Endothelial cell of umbilical vein (primary cell): ENCODE data around the gene RPL6. TPM values are rescaled to one million over a fixed set of nuclear protein-coding genes. Genes with fewer than 3 reads are reported as not detected.

Source experiments
- Bru-seq: library from RNA; stranded (reverse); fragments of 400-500 nt; gene quantifications from one replicate; lab custom pipeline; 2021; lab: Mats Ljungman, UMichigan
- BruChase-seq, 2 experiments: library from RNA; stranded (reverse); fragments of 400-500 nt; gene quantifications; one replicate each; lab custom pipeline; 2021; lab: Mats Ljungman, UMichigan
- BruUV-seq: library from RNA; stranded (reverse); fragments of 400-500 nt; replicated peaks from 2 replicates; lab custom pipeline; 2021; lab: Mats Ljungman, UMichigan
- CTCF ChIA-PET: fragments of 300-600, 350-600 bp; sonication (Branson Sonifier 250); formaldehyde crosslinking; loops from one replicate; lab custom pipeline; 2021; ENCODE audit warnings: antibody characterized with exemption, inconsistent platforms; lab: Charles Lee
- POLR2A ChIA-PET: fragments of 300-600, 350-600 bp; sonication (Branson Sonifier 250); formaldehyde crosslinking; loops from one replicate; lab custom pipeline; 2021; ENCODE audit warnings: antibody characterized with exemption, inconsistent platforms; lab: Charles Lee
- DNase-seq: peaks from one replicate; pipeline ENCODE4 v3.0.0-alpha.2; 2011; ENCODE audit warnings: low read depth, low spot score
- FAIRE-seq: peaks from 2 replicates; lab custom pipeline; 2011; peaks lifted over from hg19 to GRCh38; lab: Jason Lieb, UNC
- H2AFZ ChIP-seq: 2 replicates; pipeline ENCODE4 v1.6.0; 2012; ENCODE audit warnings: low read depth, low read length, control low read depth, inconsistent platforms
- H3K27ac ChIP-seq: 2 replicates; pipeline ENCODE4 v1.5.1; 2011; ENCODE audit warnings: low read depth, mild to moderate bottlenecking, control low read depth, low read length, moderate library complexity; ENCODE audit not compliant: insufficient read depth
- H3K27me3 ChIP-seq, 2 experiments: 2 replicates each; pipeline versions ENCODE4 v1.6.0 to v1.6.1; 2011; ENCODE audit warnings: low read length in 2 of 2, mixed read lengths in 1 of 2; ENCODE audit not compliant: control insufficient read depth in 2 of 2, insufficient read depth in 2 of 2
- H3K36me3 ChIP-seq, 2 experiments: 2 replicates in 1 of 2; 3 replicates in 1 of 2; pipeline ENCODE4 v1.5.1; 2011; ENCODE audit warnings: low read length in 2 of 2, mild to moderate bottlenecking in 1 of 2, moderate library complexity in 1 of 2; ENCODE audit not compliant: control insufficient read depth in 2 of 2, insufficient read depth in 2 of 2; ENCODE audit errors: extremely low read depth in 1 of 2
- H3K4me1 ChIP-seq: 3 replicates; pipeline ENCODE4 v1.5.1; 2011; ENCODE audit warnings: mild to moderate bottlenecking, low read length; ENCODE audit not compliant: control insufficient read depth, insufficient read depth; ENCODE audit errors: extremely low read depth
- H3K4me2 ChIP-seq: 2 replicates; pipeline ENCODE4 v1.6.1; 2011; ENCODE audit warnings: low read length, control low read depth, mixed read lengths; ENCODE audit not compliant: insufficient read depth
- H3K4me3 ChIP-seq, 3 experiments: fragments of 200-600 bp in 1 of 3; sonication (generic), shearing (Covaris generic) in 1 of 3; replicated peaks in 1 of 3; 2 replicates each; pipeline ENCODE4 v1.5.1; 2011 to 2016; ENCODE audit warnings: control low read depth in 3 of 3, low read length in 3 of 3, mild to moderate bottlenecking in 2 of 3, inconsistent platforms in 1 of 3, low read depth in 1 of 3, moderate library complexity in 1 of 3; ENCODE audit not compliant: insufficient read depth in 1 of 3
- H3K79me2 ChIP-seq: 2 replicates; pipeline ENCODE4 v1.6.0; 2012; ENCODE audit warnings: low read length, inconsistent platforms; ENCODE audit not compliant: control insufficient read depth, insufficient read depth
- H3K9ac ChIP-seq: replicated peaks from 2 replicates; pipeline ENCODE3; 2011; ENCODE audit warnings: low read length, control low read depth; ENCODE audit not compliant: insufficient read depth; ENCODE audit errors: extremely low read depth
- H3K9me1 ChIP-seq: replicated peaks from 3 replicates; pipeline ENCODE4 v1.6.0; 2011; ENCODE audit warnings: mild to moderate bottlenecking, low read length; ENCODE audit not compliant: control insufficient read depth, insufficient read depth; ENCODE audit errors: extremely low read depth
- H3K9me3 ChIP-seq: replicated peaks from 2 replicates; pipeline ENCODE4 v1.5.1; 2012; ENCODE audit warnings: low read length, inconsistent platforms; ENCODE audit not compliant: control insufficient read depth, insufficient read depth
- H4K20me1 ChIP-seq: replicated peaks from 2 replicates; pipeline ENCODE3; 2011; ENCODE audit warnings: mild to moderate bottlenecking, low read length; ENCODE audit not compliant: control insufficient read depth, insufficient read depth; ENCODE audit errors: extremely low read depth
- EZH2 ChIP-seq: IDR thresholded peaks from 2 replicates; pipeline ENCODE4 v1.6.1; 2012; ENCODE audit warnings: borderline replicate concordance, low read depth, mild to moderate bottlenecking, moderate library complexity, low read length, inconsistent platforms; ENCODE audit not compliant: severe bottlenecking
- FOS ChIP-seq: IDR thresholded peaks from 2 replicates; pipeline ENCODE4 v1.6.1; 2011; ENCODE audit warnings: mild to moderate bottlenecking, low read length, moderate library complexity, borderline replicate concordance; ENCODE audit not compliant: insufficient read depth
- GATA2 ChIP-seq: IDR thresholded peaks from 2 replicates; pipeline ENCODE4 v1.7.0; 2011; ENCODE audit warnings: low read depth, mild to moderate bottlenecking, moderate library complexity, mixed read lengths, low read length; ENCODE audit not compliant: insufficient read length, insufficient read depth
- JUN ChIP-seq: IDR thresholded peaks from 2 replicates; pipeline ENCODE4 v1.6.1; 2011; ENCODE audit warnings: borderline replicate concordance, low read depth; ENCODE audit not compliant: insufficient read length, insufficient read depth
- MYC ChIP-seq: IDR thresholded peaks from one replicate; pipeline ENCODE4 v1.6.1; 2011; ENCODE audit warnings: mild to moderate bottlenecking, low read depth, low read length
- POLR2A ChIP-seq: IDR thresholded peaks from 2 replicates; pipeline ENCODE4 v1.6.1; 2012; ENCODE audit warnings: low read depth, mild to moderate bottlenecking, control low read depth, low read length
- POLR2AphosphoS5 ChIP-seq: IDR thresholded peaks from 2 replicates; pipeline ENCODE4 v1.6.1; 2012; ENCODE audit warnings: low read depth, mild to moderate bottlenecking, control low read depth, low read length, moderate library complexity; ENCODE audit not compliant: insufficient read depth
- dilution Hi-C: fragments of 300-500 bp; cut with MboI; formaldehyde crosslinking; loops from one replicate; pipeline ENCODE4 v1.15.0; 2019; ENCODE audit warnings: low sequenced_read_pairs; ENCODE audit not compliant: extremely low pct_ligation_motif_present
- intact Hi-C: fragments of 100-400 bp; cut with micrococcal nuclease; formaldehyde crosslinking; loops from one replicate; pipeline ENCODE4 v1.10.0; 2022
- long read RNA-seq: library from polyadenylated mRNA; stranded (forward); transcript quantifications from one replicate; pipeline ENCODE4 v2.0.0, GENCODE V29; 2021
- polyA minus RNA-seq, 3 experiments: library from RNA; depleted of rRNA, polyadenylated mRNA; stranded (reverse); fragments of >200 nt; gene quantifications; 1 replicate in 1 of 3; 2 replicates in 2 of 3; pipeline ENCODE4 v1.2.3, GENCODE V29; 2011
- polyA plus RNA-seq, 4 experiments: library from polyadenylated mRNA; depleted of rRNA in 3 of 4; stranded (reverse) in 3 of 4; unstranded in 1 of 4; fragments of >200 nt; gene quantifications; 2 replicates each; pipeline versions ENCODE4 v1.2.1 to v1.2.3, GENCODE V29; 2011 to 2012; ENCODE audit warnings: missing spikeins in 1 of 4
- total RNA-seq: library from RNA; stranded (reverse); gene quantifications from 2 replicates; pipeline ENCODE4 v1.2.3, GENCODE V29; 2021
- TF ChIP-seq, protein P1 (sequence below), 2 donors: IDR thresholded peaks; 1 replicate in 1 of 2; 2 replicates in 1 of 2; pipeline ENCODE4 v1.5.1; 2011; ENCODE audit warnings: low read length in 2 of 2, mild to moderate bottlenecking in 2 of 2, moderate library complexity in 2 of 2, control low read depth in 1 of 2, inconsistent platforms in 1 of 2, low read depth in 1 of 2; ENCODE audit not compliant: insufficient read depth in 1 of 2; ENCODE audit errors: extremely low read depth in 1 of 2
- TF ChIP-seq, protein P2 (sequence below): IDR thresholded peaks from 2 replicates; pipeline ENCODE4 v1.6.1; 2011; ENCODE audit not compliant: insufficient read depth, insufficient read length

The RPL6 gene
- 1,359 and 1,385 TPM in 2 replicates for total RNA-seq
- 773 and 998 TPM in 2 replicates for polyA plus RNA-seq
- polyA plus RNA-seq (2011; cell fraction: cytosol; rRNA removed) = 2,036 and 2,074 TPM in 2 replicates
- 552 and 631 TPM in 2 replicates for polyA plus RNA-seq (2011; cell fraction: nucleus; rRNA removed)
- polyA plus RNA-seq (2012) = 2,142 and 2,144 TPM in 2 replicates
- 289 and 336 TPM in 2 replicates for polyA minus RNA-seq
- 430 TPM for polyA minus RNA-seq (2011; cell fraction: cytosol; rRNA and poly(A)+ RNA removed)
- polyA minus RNA-seq (2011; cell fraction: nucleus; rRNA and poly(A)+ RNA removed) = 80.6 and 105 TPM in 2 replicates
- Bru-seq, nascent RNA = percentile 99 among the genes with signal in this experiment
- BruChase-seq, experiment 1, labeled RNA remaining after a 6-hour chase = percentile 100 among the genes with signal in this experiment
- percentile 99 among the genes with signal in this experiment for BruChase-seq, experiment 2, labeled RNA remaining after a 2-hour chase
- long read RNA-seq, transcript RPL6-202 (7 exons, 1,074 nt) = minor isoform, 121 of 2,505 reads
- long read RNA-seq, transcript RPL6-201 (7 exons, 947 nt) = major isoform, 1,913 of 2,505 reads
- long read RNA-seq, partial matches to known transcripts = 430 of 2,505 reads
- long read RNA-seq, other reads (novel, unspliced or antisense) = 41 of 2,505 reads

DNA sequence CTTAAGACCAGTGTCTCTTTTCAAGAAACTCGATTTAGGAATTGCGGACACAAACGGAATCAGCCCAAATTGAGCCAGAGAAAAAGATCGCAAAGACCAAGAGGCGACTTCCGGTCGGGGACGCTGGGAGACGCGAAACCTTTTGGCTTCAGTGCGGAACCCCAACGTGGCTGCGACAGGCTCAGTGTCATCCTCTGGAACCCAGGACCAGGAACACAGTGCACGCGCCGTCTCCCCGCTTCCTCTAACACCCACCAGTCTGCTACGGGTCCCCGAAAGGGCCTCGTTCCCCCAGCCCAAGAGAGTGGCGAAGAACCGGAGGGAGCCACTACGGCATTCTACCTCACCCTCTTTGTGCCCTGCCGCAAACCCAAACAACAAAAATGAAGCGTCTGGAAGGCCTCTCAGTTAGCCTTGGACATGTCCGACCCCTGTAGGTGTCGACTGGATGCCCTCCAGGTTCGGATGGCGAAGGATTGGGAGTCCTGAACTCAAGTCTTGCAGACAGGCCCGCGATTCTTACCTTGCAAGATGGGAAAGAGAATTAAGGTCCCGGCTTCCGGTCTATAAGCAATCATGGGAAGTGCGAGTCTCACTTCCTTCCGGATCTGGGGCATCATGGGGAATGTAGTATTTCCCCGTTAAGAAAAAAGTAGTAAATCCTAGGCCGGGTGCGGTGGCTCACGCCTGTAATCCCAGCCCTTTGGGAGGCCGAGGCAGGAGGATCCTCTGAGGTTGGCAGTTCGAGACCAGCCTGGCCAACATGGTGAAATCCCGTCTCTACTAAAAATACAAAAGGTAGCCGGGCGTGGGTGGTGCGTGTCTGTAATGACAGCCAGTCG is at the start of gene RPL6:
Gene RPL6, minus strand, starts transcription at position 542 of the 842 bp plus-strand sequence. CDS start 949 bp downstream, outside the sequence.
- no peak for TF ChIP-seq GATA2
- TF ChIP-seq POLR2AphosphoS5 = peak; percentile 96
- no peak for TF ChIP-seq EZH2
- TF ChIP-seq, protein P1, sequence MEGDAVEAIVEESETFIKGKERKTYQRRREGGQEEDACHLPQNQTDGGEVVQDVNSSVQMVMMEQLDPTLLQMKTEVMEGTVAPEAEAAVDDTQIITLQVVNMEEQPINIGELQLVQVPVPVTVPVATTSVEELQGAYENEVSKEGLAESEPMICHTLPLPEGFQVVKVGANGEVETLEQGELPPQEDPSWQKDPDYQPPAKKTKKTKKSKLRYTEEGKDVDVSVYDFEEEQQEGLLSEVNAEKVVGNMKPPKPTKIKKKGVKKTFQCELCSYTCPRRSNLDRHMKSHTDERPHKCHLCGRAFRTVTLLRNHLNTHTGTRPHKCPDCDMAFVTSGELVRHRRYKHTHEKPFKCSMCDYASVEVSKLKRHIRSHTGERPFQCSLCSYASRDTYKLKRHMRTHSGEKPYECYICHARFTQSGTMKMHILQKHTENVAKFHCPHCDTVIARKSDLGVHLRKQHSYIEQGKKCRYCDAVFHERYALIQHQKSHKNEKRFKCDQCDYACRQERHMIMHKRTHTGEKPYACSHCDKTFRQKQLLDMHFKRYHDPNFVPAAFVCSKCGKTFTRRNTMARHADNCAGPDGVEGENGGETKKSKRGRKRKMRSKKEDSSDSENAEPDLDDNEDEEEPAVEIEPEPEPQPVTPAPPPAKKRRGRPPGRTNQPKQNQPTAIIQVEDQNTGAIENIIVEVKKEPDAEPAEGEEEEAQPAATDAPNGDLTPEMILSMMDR (IDR thresholded peaks at IDR 0.05; ENCODE audit: extremely low read depth in 1 of 2, insufficient read depth in 1 of 2, low read depth in 1 of 2, low read length in 2 of 2) = no peak
- TF ChIP-seq, protein P2, sequence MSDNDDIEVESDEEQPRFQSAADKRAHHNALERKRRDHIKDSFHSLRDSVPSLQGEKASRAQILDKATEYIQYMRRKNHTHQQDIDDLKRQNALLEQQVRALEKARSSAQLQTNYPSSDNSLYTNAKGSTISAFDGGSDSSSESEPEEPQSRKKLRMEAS = no peak
- peak; percentile 64 for TF ChIP-seq MYC
- peak; percentile 99 for TF ChIP-seq POLR2A
- TF ChIP-seq FOS = no peak
- no peak for TF ChIP-seq JUN
- ChIA-PET CTCF (no interaction called here), POLR2A (no interaction called here)
- peaks cover 20% of the 10 kb centered on the region for H3K4me1 ChIP-seq
- H2AFZ ChIP-seq = peak within 1 kb of the TSS; percentile 35
- intact Hi-C loops (loop anchor here (1.0 kb wide), 2 partner anchors 9 to 27 kb away; partner anchors contain the start of genes HECTD4 and PTPN11), dilution Hi-C loops (no loop called here)
- peak within 1 kb of the TSS; percentile 86 for H3K4me2 ChIP-seq
- no peaks in the 10 kb centered on the region for H3K9me3 ChIP-seq
- H3K27me3 ChIP-seq = peaks cover 0 to 4% of the 10 kb centered on the region in 2 experiments
- peaks cover 25 to 31% of the 10 kb centered on the region in 2 experiments for H3K36me3 ChIP-seq
- H3K79me2 ChIP-seq = peaks cover 30% of the 10 kb centered on the region
- H3K4me3 ChIP-seq = peak within 1 kb of the TSS; percentile 63 to 91 (median 89)
- no peaks in the 10 kb centered on the region for H3K9me1 ChIP-seq
- FAIRE-seq (peak; percentile 43), DNase-seq (peak; percentile 93)
- H3K27ac ChIP-seq = peak within 1 kb of the TSS; percentile 77
- BruUV-seq = TSS peak; percentile 74
- peak within 1 kb of the TSS; percentile 83 for H3K9ac ChIP-seq
- H4K20me1 ChIP-seq = no peaks in the 10 kb centered on the region
